Natural killer cell treated with Interleukin-12 subunit alpha and Interleukin-12 subunit beta and Interleukin-15 and Interleukin-18, amount 100 ng/mL, for 72 hours (primary cell): ENCODE results near the gene SLC25A4. TPM values are rescaled to one million over a fixed set of nuclear protein-coding genes. Genes with fewer than 3 reads are reported as not detected.
"Not testable (repeated sequence)": the region's sequence is repeated elsewhere in the genome, so short reads cannot be mapped to it uniquely, and the experiment has no call there.

Source experiments
- ATAC-seq, 2 donors: fragments of 150-1000 bp; cut with Tn5 transposase in 1 of 2; sonication (Bioruptor Pico), chemical (Tn5 transposase) in 1 of 2; 2 replicates each; pipeline ENCODE4 v1.10.0; 2021
- DNase-seq: peaks from one replicate; pipeline ENCODE4 v3.0.0; 2022; ENCODE audit warnings: low spot score
- H3K27ac Mint-ChIP-seq, 2 donors: 1 replicate in 1 of 2; 2 replicates in 1 of 2; pipeline ENCODE4 v1.8.0; 2022; ENCODE audit warnings: mixed read lengths in 2 of 2, mild to moderate bottlenecking in 1 of 2, moderate library complexity in 1 of 2
- H3K27me3 Mint-ChIP-seq, 2 donors: 1 replicate in 1 of 2; 2 replicates in 1 of 2; pipeline ENCODE4 v1.8.0; 2022; ENCODE audit warnings: mixed read lengths in 2 of 2
- H3K36me3 Mint-ChIP-seq: one replicate; pipeline ENCODE4 v1.8.0; 2022; ENCODE audit warnings: mixed read lengths
- H3K4me1 Mint-ChIP-seq, 2 donors: 1 replicate in 1 of 2; 2 replicates in 1 of 2; pipeline ENCODE4 v1.8.0; 2022; ENCODE audit warnings: low read depth in 2 of 2, mixed read lengths in 2 of 2, mild to moderate bottlenecking in 1 of 2
- H3K4me3 Mint-ChIP-seq: one replicate; pipeline ENCODE4 v1.8.0; 2022; ENCODE audit warnings: mixed read lengths
- H3K9me3 Mint-ChIP-seq: 2 replicates; pipeline ENCODE4 v1.8.0; 2022; ENCODE audit warnings: mixed read lengths
- total RNA-seq, 2 donors: library from RNA; stranded (reverse); gene quantifications; one replicate each; pipeline ENCODE4 v1.2.3, GENCODE V29; 2022

SLC25A4 gene
- total RNA-seq, 2 donors from 2014 or later: 9.7 to 13.6 TPM

DNA sequence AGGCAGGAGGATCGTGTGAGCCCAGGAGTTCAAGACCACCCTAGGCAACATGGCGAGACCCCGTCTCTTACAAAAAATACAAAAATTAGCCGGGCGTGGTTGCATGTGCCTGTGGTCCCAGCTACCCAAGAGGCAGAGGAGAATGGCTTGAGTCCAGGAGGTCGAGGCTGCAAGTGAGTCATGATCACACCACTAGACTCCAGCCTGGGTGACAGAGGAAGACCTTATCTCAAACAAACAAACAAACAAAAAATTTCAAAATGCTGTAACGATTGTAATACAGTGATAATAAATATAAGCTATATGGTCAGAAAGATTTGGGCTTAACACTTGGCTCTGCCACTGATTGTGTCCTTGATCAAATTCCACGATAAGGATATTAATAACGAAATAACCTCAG lies 24.2 kb downstream of the SLC25A4 start:
- peaks cover 15% of the 10 kb centered on the region for H3K36me3 Mint-ChIP-seq
- no peak for ATAC-seq

DNA sequence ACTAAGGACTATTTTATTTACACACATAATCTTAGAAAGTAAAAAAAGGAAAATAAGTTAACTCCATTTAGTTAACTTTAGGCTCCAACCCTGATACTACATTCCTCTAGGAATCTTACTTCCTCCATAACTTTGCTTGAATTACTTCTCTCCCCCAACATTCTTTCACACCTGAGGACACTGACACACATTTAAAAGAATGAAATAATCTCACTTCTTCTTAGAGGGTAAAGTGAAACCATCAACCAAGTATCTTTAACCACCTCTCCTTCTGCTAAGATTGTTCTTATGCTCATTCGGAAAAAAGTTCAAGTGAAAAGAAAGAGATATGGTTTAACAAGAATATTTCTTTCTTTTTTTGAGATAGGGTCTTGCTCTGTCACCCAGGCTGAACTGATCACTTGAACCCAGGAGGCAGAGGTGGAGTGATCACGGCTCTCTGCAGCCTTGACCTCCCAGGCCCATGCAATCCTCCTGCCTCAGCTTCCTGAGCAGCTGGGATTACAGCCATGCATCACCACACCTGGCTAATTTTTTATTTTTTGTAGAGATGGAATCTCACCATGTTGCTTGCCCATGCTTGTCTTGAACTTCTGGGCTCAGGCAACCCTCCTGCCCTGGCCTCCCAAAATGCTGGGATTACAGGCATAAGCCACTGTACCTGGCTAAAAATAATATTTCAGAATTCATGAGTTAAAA lies 28.5 kb downstream of the SLC25A4 start:
- ATAC-seq (no peak), DNase-seq (no peak)
- Mint-ChIP-seq H3K27ac (no peak overlapping the region), H3K27me3 (no peaks in the 10 kb centered on the region), H3K4me1 (peaks cover 3 to 10% of the 10 kb centered on the region in 2 donors), H3K4me3 (no peak overlapping the region), H3K36me3 (peaks cover 16% of the 10 kb centered on the region), H3K9me3 (no peaks in the 10 kb centered on the region)

More for the DNA sequence above, 24.2 kb downstream of the SLC25A4 start:
- no peaks in the 10 kb centered on the region for H3K9me3 Mint-ChIP-seq
- H3K4me3 Mint-ChIP-seq: no peak overlapping the region
- no peak for DNase-seq
- no peak overlapping the region for H3K27ac Mint-ChIP-seq
- H3K4me1 Mint-ChIP-seq: peaks cover 17 to 30% of the 10 kb centered on the region in 2 donors
- H3K27me3 Mint-ChIP-seq: no peaks in the 10 kb centered on the region

DNA sequence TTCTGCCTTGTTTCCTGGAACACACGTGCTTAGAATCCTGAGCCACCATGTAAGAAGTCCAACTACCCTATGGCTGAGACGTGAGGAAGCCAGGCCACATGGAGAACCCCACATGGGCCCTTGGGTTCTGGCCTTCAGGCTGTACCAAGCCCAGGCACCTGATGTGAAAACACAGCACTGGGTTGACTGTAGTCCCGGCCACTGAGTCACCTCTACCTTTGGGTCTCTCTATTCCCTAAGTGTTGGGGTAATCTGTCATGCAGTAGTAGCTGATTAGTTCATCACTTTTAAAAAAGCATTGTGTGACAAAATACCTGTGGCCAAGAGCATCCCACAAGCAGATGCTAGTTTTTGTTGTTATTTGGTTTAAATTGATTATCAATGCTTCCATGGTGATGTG lies 36.4 kb downstream of the SLC25A4 start:
- Mint-ChIP-seq H3K36me3 (peaks cover 7% of the 10 kb centered on the region), H3K27ac (no peak overlapping the region), H3K4me1 (peaks cover 5 to 10% of the 10 kb centered on the region in 2 donors), H3K27me3 (no peaks in the 10 kb centered on the region), H3K4me3 (no peak overlapping the region), H3K9me3 (no peaks in the 10 kb centered on the region)
- ATAC-seq: no peak
- DNase-seq: no peak

- Mint-ChIP-seq H3K27ac (no peak overlapping the region), H3K27me3 (no peaks in the 10 kb centered on the region), H3K4me1 (peaks cover 7 to 10% of the 10 kb centered on the region in 2 donors), H3K9me3 (no peaks in the 10 kb centered on the region), H3K4me3 (no peak overlapping the region), H3K36me3 (no peaks in the 10 kb centered on the region)
- no peak for ATAC-seq
- no peak for DNase-seq
Observed at GRCh38 chr4:185182239-185182638, 39.2 kb downstream of the SLC25A4 start.

DNA sequence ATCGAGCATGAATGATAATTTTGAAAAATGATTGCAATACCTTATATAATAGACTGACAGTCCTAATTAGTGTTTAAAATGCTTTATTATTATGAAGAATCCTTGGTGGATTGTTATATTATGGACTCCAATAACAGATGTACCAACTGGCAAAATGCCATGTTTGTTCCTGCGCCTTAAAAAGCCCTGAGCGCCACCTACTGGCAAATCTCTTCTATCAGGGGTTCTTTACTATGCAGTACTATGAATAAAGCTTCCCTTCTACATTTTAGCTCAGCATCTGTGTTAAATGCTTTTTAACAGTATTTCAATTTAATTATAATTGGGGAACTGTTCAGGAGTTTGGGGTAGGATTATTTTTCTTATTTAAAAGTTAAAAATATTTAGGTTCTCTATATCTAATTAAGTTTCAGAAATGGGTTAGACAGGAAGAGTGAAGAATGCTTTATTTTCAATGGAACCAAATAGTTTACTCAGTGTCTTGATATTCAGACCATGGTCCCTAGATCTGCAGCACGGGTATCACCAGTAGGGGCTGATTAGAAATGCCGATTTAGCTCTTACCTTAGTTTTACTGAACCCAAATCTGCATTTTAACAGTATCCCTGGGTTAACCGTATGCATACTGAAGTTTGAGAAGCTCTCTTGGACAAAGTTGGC lies 40.7 kb downstream of the SLC25A4 start:
- Mint-ChIP-seq H3K9me3 (no peaks in the 10 kb centered on the region), H3K27ac (no peak overlapping the region), H3K4me1 (peaks cover 7 to 10% of the 10 kb centered on the region in 2 donors)

GRCh38 chr4:185186769-185187168 lies 43.7 kb downstream of the SLC25A4 start:
- H3K9me3 Mint-ChIP-seq: no peaks in the 10 kb centered on the region
- no peaks in the 10 kb centered on the region for H3K27me3 Mint-ChIP-seq
- H3K4me1 Mint-ChIP-seq: peaks cover under 1 to 10% of the 10 kb centered on the region in 2 donors
- DNase-seq: no peak
- H3K36me3 Mint-ChIP-seq: peaks cover 19% of the 10 kb centered on the region
- H3K27ac Mint-ChIP-seq: no peak overlapping the region
- no peak for ATAC-seq
- H3K4me3 Mint-ChIP-seq: no peak overlapping the region

More for the DNA sequence above, 40.7 kb downstream of the SLC25A4 start:
- ATAC-seq (peak in 1 of 2 donors; percentile 72), DNase-seq (peak; percentile 80)
- Mint-ChIP-seq H3K4me3 (no peak overlapping the region), H3K27me3 (no peaks in the 10 kb centered on the region), H3K36me3 (peaks cover 4% of the 10 kb centered on the region)

- no peak overlapping the region for H3K27ac Mint-ChIP-seq
Observed at GRCh38 chr4:185189606-185190305, 46.7 kb downstream of the SLC25A4 start.

DNA sequence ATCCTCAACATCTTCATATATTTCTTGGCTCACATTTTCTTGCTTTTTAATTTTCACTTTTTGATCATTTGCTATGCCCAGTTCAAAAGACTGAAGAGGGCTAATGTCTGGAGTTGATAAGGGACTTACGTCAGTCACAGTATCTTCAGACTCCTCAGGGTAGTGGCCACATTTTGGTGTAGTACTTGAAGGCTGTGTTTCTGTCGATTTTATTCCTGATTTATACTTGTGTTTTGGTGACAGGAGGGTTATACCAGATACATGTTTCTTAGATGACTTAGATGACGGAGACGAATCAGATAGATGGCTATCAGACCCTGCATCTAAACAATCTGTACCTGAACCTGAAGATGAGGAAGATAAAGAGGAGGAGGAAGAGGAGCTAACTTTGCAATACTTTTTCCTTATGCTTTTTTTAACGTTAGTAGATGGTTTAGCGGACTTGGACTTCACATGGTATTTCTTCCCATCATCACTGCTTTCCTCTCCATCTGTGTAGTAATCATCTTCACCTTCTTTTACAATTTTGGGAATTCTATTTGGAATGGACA lies 47.3 kb downstream of the SLC25A4 start:
- no peak overlapping the region for H3K27ac Mint-ChIP-seq
- H3K27me3 Mint-ChIP-seq: no peaks in the 10 kb centered on the region
- peaks cover 19% of the 10 kb centered on the region for H3K36me3 Mint-ChIP-seq
- H3K4me3 Mint-ChIP-seq: no peak overlapping the region
- no peak for DNase-seq
- no peak for ATAC-seq
- no peaks in the 10 kb centered on the region for H3K9me3 Mint-ChIP-seq
- peaks cover 5 to 10% of the 10 kb centered on the region in 2 donors for H3K4me1 Mint-ChIP-seq

More at GRCh38 chr4:185189606-185190305, 46.7 kb downstream of the SLC25A4 start:
- ATAC-seq (no peak), DNase-seq (no peak)
- H3K4me3 Mint-ChIP-seq: no peak overlapping the region
- no peaks in the 10 kb centered on the region for H3K27me3 Mint-ChIP-seq
- peaks cover 5 to 10% of the 10 kb centered on the region in 2 donors for H3K4me1 Mint-ChIP-seq
- H3K9me3 Mint-ChIP-seq: no peaks in the 10 kb centered on the region
- peaks cover 19% of the 10 kb centered on the region for H3K36me3 Mint-ChIP-seq

DNA sequence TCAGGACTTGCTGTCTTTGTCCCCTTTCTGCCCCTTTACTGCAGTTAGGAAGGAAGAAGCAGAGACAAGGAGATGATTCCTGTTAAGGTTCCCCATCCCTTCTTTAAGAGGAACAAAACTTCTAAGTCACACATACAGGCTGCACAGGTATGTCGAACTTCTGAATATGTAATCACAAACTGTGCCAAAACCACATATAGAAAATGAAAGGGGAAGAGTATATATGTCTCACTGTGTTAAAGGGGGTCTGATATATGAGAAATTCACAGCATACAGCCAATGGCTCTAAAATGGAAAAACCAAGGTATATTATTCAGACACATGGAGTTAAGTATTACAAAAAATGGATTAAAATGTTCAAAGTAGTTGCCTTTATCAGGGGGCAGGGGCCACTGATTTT lies 49.0 kb downstream of the SLC25A4 start:
- Mint-ChIP-seq H3K4me3 (no peak overlapping the region), H3K27ac (no peak overlapping the region), H3K36me3 (peaks cover 19% of the 10 kb centered on the region), H3K4me1 (peaks cover 5 to 10% of the 10 kb centered on the region in 2 donors), H3K27me3 (no peaks in the 10 kb centered on the region), H3K9me3 (no peaks in the 10 kb centered on the region)
- no peak for ATAC-seq
- no peak for DNase-seq

DNA sequence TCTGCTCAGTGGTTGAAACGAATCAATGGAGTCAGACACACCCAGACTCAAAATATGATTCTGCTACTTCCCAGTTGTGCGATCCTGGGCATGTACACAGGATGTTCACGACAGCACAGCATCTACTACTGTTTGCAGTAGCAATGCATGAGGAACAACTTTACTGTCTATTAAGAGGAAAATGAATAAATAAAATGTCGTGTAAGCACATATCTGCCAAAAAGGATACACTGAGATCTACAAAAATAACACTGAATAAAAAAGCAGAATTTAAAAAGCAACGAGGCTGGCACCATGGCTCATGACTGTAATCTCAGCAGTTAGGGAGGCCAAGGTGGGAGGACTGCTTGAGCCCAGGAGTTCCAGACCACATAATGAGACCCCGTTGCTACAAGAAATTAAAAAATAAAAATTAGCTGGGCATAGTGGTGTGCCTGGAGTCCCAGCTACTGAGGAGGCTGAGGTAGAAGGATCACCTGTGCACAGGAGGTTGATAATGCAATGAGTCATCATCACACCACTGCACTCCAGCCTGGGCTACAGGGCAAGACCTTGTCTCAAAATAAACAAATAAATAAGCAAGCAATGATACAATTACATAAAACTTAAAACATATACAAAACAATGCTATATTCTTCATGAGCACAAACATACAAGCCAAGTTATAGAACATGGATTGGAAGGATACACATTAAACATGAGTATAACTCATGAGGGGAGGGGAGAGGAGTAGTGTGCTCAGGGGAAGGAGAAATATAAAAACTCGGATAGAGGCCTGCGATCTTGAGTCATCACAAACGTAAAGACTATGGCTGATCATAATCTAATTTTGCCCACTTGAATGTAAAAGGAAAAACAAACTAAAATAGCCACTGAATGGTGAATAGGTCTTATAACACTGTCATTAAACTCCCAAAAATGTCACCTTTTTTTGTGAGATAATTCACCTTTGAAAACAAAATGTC lies 52.1 kb downstream of the SLC25A4 start:
- peaks cover 5 to 10% of the 10 kb centered on the region in 2 donors for H3K4me1 Mint-ChIP-seq
- H3K27me3 Mint-ChIP-seq: no peaks in the 10 kb centered on the region
- DNase-seq: no peak
- H3K27ac Mint-ChIP-seq: no peak overlapping the region
- no peaks in the 10 kb centered on the region for H3K9me3 Mint-ChIP-seq
- H3K4me3 Mint-ChIP-seq: no peak overlapping the region
- H3K36me3 Mint-ChIP-seq: peaks cover 8% of the 10 kb centered on the region
- no peak for ATAC-seq

DNA sequence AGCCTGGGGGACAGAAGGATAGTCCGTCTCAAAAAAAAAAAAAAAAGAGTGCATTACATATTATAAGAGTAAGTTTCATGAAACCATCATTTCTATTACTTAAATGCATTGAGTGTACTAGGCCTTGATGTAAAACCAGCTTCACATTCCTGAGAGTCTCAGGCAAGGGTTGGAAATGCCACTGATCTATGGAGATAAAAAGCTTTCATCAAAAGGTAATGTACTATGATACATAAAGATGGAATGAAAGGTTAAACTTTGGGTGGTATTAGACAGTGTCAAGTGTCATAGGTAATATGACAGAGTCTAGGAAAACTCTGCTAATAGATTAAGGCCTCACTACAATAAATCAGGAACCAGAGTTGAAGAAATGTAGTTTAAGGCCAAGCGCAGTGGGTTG lies 53.4 kb downstream of the SLC25A4 start:
- no peaks in the 10 kb centered on the region for H3K9me3 Mint-ChIP-seq
- H3K27me3 Mint-ChIP-seq: no peaks in the 10 kb centered on the region
- H3K36me3 Mint-ChIP-seq: no peaks in the 10 kb centered on the region
- H3K4me1 Mint-ChIP-seq: peaks cover 8 to 10% of the 10 kb centered on the region in 2 donors
- no peak for DNase-seq
- peak overlapping the region in 1 of 2 donors; percentile 45 for H3K27ac Mint-ChIP-seq
- H3K4me3 Mint-ChIP-seq: no peak overlapping the region
- no peak for ATAC-seq

DNA sequence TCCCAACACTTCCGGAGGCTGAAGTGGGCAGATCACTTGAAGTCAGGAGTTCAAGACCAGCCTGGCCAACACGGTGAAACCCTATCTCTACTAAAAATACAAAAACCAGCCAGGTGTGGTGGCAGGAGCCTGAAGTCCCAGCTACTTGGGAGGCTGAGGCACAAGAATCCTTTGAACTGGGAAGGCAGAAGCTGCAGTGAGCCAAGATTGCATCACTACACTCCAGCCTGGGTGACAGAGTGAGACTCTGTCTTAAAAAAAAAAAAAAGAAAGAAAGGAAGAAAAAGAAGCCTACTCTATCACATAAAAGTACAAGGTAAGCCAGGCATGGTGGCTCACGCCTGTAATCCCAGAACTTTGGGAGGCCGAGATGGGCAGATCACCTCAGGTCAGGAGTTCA lies 55.1 kb downstream of the SLC25A4 start:
- not testable (repeated sequence) for H3K27ac Mint-ChIP-seq, DNase-seq, H3K9me3 Mint-ChIP-seq, ATAC-seq, H3K36me3 Mint-ChIP-seq, H3K27me3 Mint-ChIP-seq, H3K4me3 Mint-ChIP-seq
- peaks cover 10 to 20% of the 10 kb centered on the region in 2 donors for H3K4me1 Mint-ChIP-seq
